GM19351 (cell line): ENCODE measurements around the gene ZGPAT.

Source experiments
- ATAC-seq: cut with Tn5 transposase; IDR thresholded peaks from one replicate; pipeline ENCODE4 v1.9.1; 2021; ENCODE audit warnings: mild to moderate bottlenecking, moderate library complexity; ENCODE audit not compliant: unreplicated experiment

Gene ZGPAT

DNA sequence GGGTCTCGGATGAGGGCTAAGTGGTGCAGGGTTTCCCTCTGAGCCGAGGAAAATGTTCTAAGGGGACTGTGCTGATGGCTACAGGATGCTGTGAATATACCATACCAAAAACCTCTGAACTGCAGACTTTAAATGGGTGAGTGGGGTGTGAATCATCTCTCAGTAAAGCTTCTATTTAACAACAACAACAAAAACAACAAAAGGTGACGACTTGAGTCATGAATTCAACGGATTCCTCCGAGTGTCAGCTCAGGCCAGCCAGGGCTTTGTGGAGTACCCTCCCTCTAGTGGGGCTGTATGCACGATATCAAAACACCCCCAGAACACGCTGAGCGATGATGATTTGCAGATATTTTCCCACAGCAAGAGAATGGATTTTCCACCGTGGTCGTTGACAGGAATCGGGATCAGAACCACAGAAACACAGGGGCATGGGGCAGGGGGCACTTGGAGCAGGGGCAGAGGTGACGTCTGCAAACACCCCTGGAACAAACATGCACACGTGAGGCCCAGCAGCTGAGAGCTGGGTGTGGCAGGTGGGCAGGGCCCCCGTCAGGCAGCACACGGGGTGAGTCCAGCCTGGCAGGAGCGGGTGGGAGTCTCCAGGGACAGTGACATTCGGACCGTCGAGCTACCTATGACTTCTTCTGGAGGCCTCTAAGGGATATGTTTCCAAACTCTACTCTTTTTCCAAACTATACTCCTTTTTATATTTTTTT is 70.4 kb downstream of the ZGPAT start:
- no peak for ATAC-seq

DNA sequence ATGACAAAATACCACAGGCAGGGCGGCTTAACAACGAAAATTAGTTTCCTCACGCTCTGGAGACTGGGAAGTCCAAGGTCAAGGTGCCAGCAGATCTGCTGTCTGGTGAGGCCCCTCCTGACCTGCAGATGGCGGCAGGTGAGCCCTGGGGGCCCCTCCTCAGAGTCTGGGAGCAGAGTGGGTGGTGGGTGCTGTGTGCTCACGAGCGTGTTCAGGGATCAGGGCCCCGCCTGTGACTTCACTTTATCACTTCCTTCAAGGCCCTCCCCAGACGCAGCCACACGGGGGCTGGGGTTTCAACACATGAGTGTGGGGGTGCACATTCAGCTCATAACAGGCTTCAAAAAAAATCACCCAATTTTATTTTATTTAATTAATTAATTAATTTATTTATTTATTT is 71.0 kb downstream of the ZGPAT start:
- no peak for ATAC-seq

DNA sequence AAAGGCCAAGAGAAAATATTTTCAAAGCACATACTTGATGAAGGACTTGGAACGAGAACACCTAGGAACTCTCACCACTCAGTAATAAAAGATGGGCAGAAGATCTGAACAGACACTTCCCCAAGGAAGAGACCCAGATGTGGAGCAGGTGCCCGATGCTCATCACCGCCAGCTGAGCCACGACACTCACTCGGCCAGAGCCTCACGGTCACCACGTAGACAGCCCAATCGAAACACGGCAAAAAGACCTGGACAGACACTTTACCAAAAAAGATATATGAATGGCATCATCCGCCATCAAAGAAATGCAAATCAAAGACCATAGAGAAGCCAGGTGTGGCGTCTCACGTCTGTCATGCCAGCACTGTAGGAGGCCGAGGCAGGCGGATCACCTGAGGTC is 73.3 kb downstream of the ZGPAT start:
- no peak for ATAC-seq

DNA sequence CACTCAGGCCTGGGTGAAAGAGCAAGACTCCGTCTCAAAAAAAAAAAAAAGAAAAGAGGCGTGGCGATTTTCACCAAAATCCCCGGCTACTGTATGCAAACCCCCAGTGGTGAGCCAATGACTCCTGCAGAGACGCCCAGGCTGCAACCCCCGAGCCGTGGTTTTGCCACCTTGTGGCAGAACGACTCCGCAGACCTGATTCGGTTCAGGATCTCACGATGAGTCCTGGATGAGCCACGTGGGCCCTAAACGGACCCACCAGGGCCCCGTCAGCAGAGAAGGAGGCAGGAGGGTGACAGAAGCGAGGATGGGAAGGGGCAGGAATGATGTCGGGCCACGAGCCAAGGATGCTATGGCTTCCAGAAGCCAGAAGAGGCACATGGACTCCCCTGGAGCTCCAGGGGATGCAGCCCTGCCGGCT is 74.2 kb downstream of the ZGPAT start:
- no peak for ATAC-seq

DNA sequence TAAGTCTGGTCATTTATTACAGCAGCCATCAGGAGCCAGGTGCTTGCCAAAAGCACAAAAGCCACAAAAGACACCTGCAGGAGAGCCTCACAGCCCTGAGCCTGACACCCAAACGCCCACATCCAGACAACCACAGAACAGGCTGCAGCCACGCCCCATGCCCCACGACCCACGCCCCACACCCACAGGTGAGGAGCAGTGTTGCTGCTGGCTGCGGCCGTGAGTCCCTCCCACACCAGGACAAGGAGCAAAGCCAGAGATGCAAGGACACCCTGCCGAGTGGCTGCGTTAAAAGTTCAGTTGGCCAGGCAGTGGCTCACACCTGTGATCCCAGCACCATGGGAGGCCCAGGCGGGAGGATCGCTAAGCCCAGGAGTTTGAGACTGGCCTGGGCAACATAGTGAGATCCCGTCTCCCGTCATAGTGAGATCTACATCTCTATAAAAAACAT is 74.7 kb downstream of the ZGPAT start:
- ATAC-seq = no peak

DNA sequence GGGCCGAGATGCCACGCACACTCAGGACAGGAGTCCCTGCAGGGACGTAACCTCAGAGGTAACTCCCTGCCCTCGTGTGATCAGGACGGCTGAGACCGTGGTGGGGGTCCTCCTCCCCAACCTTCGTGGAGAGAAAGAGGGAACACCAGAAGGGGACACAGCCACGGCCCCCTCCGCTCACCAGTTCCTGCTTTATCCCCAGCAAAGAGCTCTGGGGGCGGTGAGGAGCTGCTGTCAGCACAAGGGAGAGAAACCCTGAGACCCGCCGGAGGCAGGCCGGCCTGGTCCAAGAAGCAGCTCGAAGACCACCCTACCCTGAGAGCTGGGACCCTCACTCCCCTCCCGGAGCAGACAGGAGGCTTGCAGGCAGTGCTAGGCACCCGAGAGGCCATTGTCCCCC is 76.1 kb downstream of the ZGPAT start:
- ATAC-seq = no peak

DNA sequence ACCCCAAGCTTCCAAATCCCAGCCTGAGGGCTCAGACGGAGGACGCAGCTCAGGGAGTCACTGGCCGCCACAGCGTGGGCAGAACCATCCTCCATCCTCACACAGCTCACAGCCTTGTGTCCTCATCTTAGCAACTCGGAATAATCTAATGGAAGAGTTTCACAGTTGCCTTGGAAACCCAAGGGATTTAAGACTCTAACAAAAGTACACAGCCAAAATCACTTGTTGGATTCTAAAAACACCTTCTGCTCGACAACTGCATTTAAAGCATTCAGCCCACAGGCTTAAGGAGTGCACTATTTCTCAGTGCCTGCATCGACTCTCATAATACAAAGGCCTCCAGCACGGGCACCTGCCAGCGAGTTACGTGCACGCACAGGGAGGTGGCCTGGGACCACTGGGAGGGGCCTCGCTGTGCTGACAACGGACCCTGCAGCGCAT is 77.9 kb downstream of the ZGPAT start:
- no peak for ATAC-seq
